Colonic mucosa (tissue), 4 donors: ENCODE data around the gene ADGRD1. TPM values are rescaled to one million over a fixed set of nuclear protein-coding genes. Genes with fewer than 3 reads are reported as not detected.

ENCODE experiments used
- DNase-seq: peaks from one replicate; pipeline ENCODE4 v3.0.0-alpha.2; 2020
- H3K27ac ChIP-seq: fragments of 200-600 bp; one replicate; pipeline ENCODE4 v1.8.0; 2021
- H3K27me3 ChIP-seq: fragments of 200-600 bp; one replicate; pipeline ENCODE4 v1.8.0; 2021
- H3K36me3 ChIP-seq: fragments of 200-600 bp; one replicate; pipeline ENCODE4 v1.8.0; 2021
- H3K4me1 ChIP-seq: fragments of 200-600 bp; one replicate; pipeline ENCODE4 v1.8.0; 2021; ENCODE audit warnings: mild to moderate bottlenecking
- H3K4me3 ChIP-seq: fragments of 200-600 bp; one replicate; pipeline ENCODE4 v1.8.0; 2021
- H3K9ac ChIP-seq, 2 donors: one replicate each; pipeline ENCODE4 v1.7.0; 2013; ENCODE audit warnings: control low read depth in 2 of 2, low read depth in 2 of 2, low read length in 2 of 2
- H3K9me3 ChIP-seq: fragments of 200-600 bp; one replicate; pipeline ENCODE4 v1.8.0; 2021
- intact Hi-C: fragments of 100-400 bp; cut with DNase I; formaldehyde crosslinking; loops from one replicate; pipeline ENCODE4 v1.14.1; 2022
- total RNA-seq, 2 donors: library from RNA; stranded (reverse); fragmentation: NEBNext Ultra II Directional in 1 of 2; extraction: Animal tissue kit (Norgen Biotek cat#: 25700) in 1 of 2; gene quantifications; one replicate each; pipeline ENCODE4 v1.2.1, GENCODE V29; 2021
- TF ChIP-seq, protein P1 (sequence below): fragments of 200-600 bp; IDR thresholded peaks from one replicate; pipeline ENCODE4 v1.8.0; 2022; ENCODE audit warnings: antibody characterized with exemption, mild to moderate bottlenecking
- donor health status: healthy.
- donor health status: DM: no; HTN: no; CAD: no.
- donor health status: DM: no; HTN: no; CAD: no.

ADGRD1 gene
- total RNA-seq, 2 donors from 2014 or later: 3.5 to 3.6 TPM

DNA sequence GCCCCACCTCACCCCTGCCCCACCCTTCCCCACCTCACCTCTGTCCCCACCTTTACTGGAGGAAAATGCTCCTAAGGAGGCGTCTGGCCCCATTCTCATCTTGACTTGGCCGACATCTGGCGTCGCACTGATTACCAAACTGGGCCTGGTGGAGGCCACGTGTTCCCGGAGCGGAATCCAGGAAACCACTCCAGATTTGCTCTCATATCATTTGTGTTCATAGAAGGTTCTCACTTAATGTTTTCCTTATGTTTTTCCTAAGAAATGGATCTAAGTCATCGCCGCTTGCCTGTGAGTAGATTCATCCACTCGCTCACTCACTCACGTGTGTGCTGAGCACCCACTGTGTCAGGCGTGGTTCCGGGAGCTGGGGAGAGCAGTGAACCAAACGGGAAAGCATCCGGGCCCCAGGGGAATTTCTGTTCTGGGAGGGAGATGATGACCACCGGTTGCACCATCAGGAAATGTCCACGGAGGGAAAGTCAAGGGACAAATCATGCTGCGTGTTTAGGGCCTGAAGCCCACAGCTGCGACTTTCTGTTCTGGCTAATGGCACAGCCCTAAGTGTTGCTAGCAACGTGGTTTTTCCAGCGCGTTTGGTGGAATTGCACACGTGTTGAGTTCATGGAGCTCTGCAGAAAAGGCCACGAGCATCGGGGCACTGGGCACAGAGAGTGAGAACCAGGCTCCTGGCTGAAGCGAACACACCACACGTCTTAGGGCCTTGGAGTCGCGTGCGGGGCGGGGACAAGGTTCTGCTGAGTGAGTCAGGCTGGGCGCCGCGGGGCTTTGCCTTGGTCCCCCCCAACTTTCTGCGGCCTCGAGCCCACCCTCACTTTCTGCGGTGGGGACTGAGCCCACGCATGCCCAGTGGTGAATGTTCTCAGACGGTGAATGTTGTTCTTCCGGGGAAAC is 57.7 kb downstream of the ADGRD1 start:
- no peaks in the 10 kb centered on the region for H3K27me3 ChIP-seq
- intact Hi-C loops: no loop called here
- no peaks in the 10 kb centered on the region for H3K36me3 ChIP-seq
- TF ChIP-seq, protein P1, sequence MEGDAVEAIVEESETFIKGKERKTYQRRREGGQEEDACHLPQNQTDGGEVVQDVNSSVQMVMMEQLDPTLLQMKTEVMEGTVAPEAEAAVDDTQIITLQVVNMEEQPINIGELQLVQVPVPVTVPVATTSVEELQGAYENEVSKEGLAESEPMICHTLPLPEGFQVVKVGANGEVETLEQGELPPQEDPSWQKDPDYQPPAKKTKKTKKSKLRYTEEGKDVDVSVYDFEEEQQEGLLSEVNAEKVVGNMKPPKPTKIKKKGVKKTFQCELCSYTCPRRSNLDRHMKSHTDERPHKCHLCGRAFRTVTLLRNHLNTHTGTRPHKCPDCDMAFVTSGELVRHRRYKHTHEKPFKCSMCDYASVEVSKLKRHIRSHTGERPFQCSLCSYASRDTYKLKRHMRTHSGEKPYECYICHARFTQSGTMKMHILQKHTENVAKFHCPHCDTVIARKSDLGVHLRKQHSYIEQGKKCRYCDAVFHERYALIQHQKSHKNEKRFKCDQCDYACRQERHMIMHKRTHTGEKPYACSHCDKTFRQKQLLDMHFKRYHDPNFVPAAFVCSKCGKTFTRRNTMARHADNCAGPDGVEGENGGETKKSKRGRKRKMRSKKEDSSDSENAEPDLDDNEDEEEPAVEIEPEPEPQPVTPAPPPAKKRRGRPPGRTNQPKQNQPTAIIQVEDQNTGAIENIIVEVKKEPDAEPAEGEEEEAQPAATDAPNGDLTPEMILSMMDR: no peak
- H3K4me1 ChIP-seq: no peaks in the 10 kb centered on the region
- no peak overlapping the region for H3K9ac ChIP-seq
- no peaks in the 10 kb centered on the region for H3K9me3 ChIP-seq
- H3K4me3 ChIP-seq: no peak overlapping the region
- no peak for DNase-seq
- no peak overlapping the region for H3K27ac ChIP-seq

DNA sequence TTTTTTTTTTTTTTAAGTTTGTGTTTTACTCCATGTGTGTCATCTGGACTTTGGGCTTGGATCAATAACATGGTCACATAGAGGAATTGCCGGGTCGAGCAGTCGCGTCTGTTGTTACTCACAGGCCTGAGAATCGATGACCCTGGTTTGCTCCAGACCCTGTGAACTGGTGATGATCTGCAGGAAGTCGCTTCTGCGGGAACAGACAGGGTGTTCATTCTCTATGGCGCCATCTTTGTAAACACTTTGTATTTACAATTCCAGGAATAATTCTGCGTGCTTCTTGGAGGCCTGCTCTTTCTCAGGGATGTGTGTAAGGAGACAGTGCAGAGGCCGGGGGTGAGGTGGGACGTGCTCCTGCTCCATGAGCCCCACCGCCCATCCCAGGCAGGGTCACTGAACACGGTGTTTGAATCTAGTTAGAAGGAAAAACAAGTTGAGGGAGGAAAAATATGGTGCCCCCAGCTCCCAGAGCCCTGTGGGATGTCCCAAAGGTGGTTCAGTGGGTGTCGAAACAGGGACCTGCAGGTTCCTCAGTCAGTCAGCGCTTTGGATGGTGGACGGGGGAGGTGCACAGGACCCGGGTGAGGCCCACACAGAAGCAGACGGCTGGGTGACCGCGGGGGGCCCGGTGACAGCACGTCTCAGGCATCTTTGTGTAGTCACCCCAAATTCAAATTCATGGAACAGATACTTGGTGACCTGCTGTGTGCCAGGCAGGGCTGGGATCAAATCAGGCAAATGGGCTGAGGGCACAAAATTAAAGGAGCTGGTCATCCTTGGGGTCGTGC is 58.8 kb downstream of the ADGRD1 start:
- no peak overlapping the region for H3K27ac ChIP-seq
- no peaks in the 10 kb centered on the region for H3K27me3 ChIP-seq
- H3K4me1 ChIP-seq: no peaks in the 10 kb centered on the region
- no peak for DNase-seq
- H3K9me3 ChIP-seq: no peaks in the 10 kb centered on the region
- intact Hi-C loops: no loop called here
- no peaks in the 10 kb centered on the region for H3K36me3 ChIP-seq
- no peak overlapping the region for H3K4me3 ChIP-seq
- TF ChIP-seq, protein P1: no peak
- H3K9ac ChIP-seq: no peak overlapping the region

DNA sequence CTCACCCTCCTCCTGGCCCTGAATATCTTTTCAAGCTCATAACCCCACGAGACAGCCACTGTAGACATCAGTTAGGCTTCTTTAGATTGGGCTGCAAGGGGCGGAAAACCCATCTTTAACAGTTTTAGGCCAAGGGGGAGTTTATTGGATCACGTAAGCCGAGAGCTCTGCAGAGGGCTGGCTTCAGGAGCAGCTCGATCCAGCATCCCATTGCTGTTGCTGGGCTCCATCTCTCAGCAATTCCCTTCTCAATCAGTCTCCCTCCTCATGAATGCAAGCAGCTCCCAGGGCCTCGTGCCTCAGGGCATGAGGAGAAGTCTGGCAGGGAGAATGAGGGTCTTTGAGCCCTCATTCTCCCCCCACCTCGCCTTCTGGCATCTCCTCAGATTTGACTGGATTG is 59.4 kb downstream of the ADGRD1 start:
- Histone ChIP-seq H3K4me1 (no peaks in the 10 kb centered on the region), H3K27ac (no peak overlapping the region), H3K9ac (no peak overlapping the region), H3K4me3 (no peak overlapping the region), H3K9me3 (no peaks in the 10 kb centered on the region), H3K36me3 (no peaks in the 10 kb centered on the region), H3K27me3 (no peaks in the 10 kb centered on the region)
- no peak for DNase-seq
- intact Hi-C loops: no loop called here
- TF ChIP-seq, protein P1: no peak

DNA sequence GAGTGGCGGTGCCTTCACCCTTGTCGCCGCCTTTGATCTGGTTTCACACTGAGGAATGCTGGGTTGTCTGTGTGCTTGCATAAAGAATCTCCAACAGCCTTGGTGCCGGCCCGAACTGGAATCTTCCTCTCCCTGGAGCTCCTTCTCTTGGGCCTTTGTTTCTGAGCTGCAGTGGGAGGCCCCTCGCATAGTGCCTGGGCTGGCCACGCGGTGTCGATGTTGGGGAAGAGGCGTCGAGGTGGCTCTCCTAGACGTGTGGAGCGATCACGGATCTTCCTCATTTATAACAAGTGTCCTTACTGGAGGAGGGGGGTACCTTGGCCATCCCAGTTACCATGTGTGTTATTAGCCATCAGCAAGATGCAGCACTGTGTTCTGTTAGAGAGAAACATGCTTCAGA is 60.6 kb downstream of the ADGRD1 start:
- no peaks in the 10 kb centered on the region for H3K9me3 ChIP-seq

More for the DNA sequence above, 60.6 kb downstream of the ADGRD1 start:
- TF ChIP-seq, protein P1: no peak
- H3K36me3 ChIP-seq: no peaks in the 10 kb centered on the region
- no peaks in the 10 kb centered on the region for H3K4me1 ChIP-seq
- intact Hi-C loops: no loop called here
- H3K4me3 ChIP-seq: no peak overlapping the region
- H3K9ac ChIP-seq: no peak overlapping the region
- no peaks in the 10 kb centered on the region for H3K27me3 ChIP-seq
- H3K27ac ChIP-seq: no peak overlapping the region
- DNase-seq: no peak
